ENCODE measurements around the gene ACSBG1. TPM values are rescaled to one million over a fixed set of nuclear protein-coding genes. Genes with fewer than 3 reads are reported as not detected.
"Not testable (repeated sequence)": the region's sequence is repeated elsewhere in the genome, so short reads cannot be mapped to it uniquely, and the experiment has no call there.

The ACSBG1 gene
- total RNA-seq, 2 experiments from 2014 or later = not detected

DNA sequence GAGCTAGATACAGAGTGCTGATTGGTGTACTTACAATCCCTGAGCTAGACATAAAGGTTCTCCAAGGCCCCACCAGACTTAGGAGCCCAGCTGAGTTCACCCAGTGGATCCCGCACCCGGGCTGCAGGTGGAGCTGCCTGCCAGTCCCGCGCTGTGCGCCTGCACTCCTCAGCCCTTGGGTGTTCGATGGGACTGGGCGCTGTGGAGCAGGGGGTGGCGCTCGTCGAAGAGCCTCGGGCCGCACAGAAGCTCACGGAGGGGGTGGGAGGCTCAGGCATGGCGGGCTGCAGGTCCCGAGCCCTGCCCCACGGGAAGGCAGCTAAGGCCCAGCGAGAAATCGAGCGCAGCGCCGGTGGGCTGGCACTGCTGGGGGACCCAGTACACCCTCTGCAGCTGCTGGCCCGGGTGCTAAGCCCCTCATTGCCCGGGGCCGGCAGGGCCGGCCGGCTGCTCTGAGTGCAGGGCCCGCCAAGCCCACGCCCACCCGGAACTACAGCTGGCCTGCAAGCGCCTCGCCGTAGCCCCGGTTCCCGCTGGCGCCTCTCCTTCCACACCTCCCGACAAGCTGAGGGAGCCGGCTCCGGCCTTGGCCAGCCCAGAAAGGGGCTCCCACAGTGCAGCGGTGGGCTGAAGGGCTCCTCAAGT is 11.7 kb upstream of the ACSBG1 start:
- DNase-seq; H3K27me3 Mint-ChIP-seq; POLR2A ChIA-PET; H3K36me3 Mint-ChIP-seq (ENCODE audit: low read depth); H3K4me3 Mint-ChIP-seq; H3K4me1 Mint-ChIP-seq; H3K9me3 Mint-ChIP-seq; CTCF ChIA-PET; H3K27ac Mint-ChIP-seq: not testable (repeated sequence)

DNA sequence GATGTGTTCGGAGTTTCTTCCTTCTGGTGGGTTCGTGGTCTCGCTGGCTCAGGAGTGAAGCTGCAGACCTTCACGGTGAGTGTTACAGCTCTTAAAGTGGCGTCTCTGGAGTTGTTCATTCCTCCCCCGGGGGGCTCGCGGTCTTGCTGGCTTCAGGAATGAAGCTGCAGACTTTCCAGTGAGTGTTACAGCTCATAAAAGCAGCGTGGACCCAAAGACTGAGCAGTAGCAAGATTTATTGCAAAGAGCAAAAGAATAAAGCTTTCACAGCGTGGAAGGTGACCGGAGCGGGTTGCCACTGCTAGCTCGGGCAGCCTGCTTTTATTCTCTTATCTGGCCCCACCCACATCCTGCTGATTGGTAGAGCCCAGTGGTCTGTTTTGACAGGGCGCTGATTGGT is 11.0 kb upstream of the ACSBG1 start:
- H3K27ac Mint-ChIP-seq; CTCF ChIA-PET; H3K4me1 Mint-ChIP-seq; H3K9me3 Mint-ChIP-seq; H3K4me3 Mint-ChIP-seq; POLR2A ChIA-PET; H3K27me3 Mint-ChIP-seq; H3K36me3 Mint-ChIP-seq (ENCODE audit: low read depth); DNase-seq: not testable (repeated sequence)

DNA sequence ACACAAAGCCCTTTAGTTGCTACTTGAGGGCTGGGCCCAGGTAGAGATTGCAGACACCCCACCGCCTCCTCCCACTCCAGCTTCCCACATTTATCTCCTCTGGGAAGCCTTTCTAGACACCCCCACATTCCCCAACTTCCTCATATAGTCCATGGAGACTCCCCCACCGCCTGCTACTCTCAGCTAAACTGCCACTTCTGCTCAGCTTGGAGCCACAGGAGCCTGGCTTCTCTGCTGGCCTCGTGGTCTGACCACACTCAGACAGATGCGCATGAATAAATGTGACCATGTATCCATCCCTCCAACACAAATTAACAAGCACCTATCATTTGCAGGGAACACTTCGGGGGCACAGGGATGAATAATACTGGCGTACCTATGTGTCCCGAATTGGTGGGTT is 10.5 kb upstream of the ACSBG1 start:
- ChIA-PET CTCF (interaction anchor here (1.1 kb wide), 1 partner anchor 238 kb away, joined by 3 read pairs; no protein-coding TSS in a partner anchor), POLR2A (interaction anchor here (1.2 kb wide), 1 partner anchor 13 kb away, joined by 3 read pairs; no protein-coding TSS in a partner anchor)
- H3K4me3 Mint-ChIP-seq = no peak overlapping the region
- H3K27me3 Mint-ChIP-seq = peaks cover 7% of the 10 kb centered on the region
- no peak overlapping the region for H3K27ac Mint-ChIP-seq
- no peaks in the 10 kb centered on the region for H3K36me3 Mint-ChIP-seq (ENCODE audit: low read depth)
- peaks cover 2% of the 10 kb centered on the region for H3K4me1 Mint-ChIP-seq
- no peak for DNase-seq
- H3K9me3 Mint-ChIP-seq = no peaks in the 10 kb centered on the region

DNA sequence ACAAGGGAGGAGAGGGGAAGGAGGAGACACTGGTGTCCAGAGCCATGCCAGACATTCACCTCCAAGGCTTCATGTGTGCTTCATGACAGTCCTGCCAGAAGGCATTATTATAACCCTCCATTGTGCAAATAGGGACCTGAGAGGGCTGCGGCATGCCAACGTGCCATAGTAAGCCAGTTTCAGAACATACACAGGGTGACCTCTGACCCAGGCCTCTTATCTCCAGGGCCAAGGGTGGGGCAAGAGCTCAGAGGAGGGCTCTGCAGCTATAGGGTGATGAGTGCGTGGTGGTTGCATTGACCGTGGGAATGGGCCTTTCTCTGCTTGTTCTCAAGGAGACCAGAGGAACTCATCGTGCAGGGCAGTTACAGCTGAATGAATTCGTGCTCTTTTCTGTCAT is 9.7 kb upstream of the ACSBG1 start:
- DNase-seq = no peak
- Mint-ChIP-seq H3K27ac (no peak overlapping the region), H3K9me3 (no peaks in the 10 kb centered on the region), H3K36me3 (ENCODE audit: low read depth) (no peaks in the 10 kb centered on the region), H3K27me3 (peaks cover 8% of the 10 kb centered on the region), H3K4me1 (peaks cover 2% of the 10 kb centered on the region), H3K4me3 (no peak overlapping the region)
- POLR2A ChIA-PET = interaction anchor here (1.2 kb wide), 1 partner anchor 14 kb away, joined by 3 read pairs; no protein-coding TSS in a partner anchor
- CTCF ChIA-PET = interaction anchor here (0.8 to 1.1 kb wide), 2 partner anchors 239 to 285 kb away, joined by 3 read pairs; no protein-coding TSS in a partner anchor

DNA sequence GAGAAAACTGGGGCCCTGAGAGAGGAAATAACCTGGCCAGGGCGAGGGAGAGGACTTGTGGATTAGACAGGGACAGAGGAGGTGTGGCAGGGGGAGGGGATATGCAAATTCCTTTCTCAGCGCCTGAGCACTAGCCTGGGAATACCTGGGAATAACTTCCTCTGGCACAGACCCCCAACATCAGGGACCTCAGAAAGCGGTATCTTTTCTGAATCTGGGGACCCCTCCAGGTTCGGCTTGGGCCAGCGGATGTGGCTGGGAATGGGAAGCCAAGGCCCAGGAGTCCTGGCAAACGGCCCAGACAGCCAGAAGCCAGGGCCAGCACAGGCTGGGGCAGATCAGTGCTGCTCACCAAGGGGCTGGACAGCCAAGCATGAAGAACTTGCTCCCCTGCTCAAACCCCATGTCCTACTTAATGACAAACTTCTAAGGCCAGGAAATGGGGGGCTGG is 9.2 kb upstream of the ACSBG1 start:
- Mint-ChIP-seq H3K4me3 (no peak overlapping the region), H3K4me1 (peaks cover 2% of the 10 kb centered on the region), H3K9me3 (no peaks in the 10 kb centered on the region), H3K27me3 (peaks cover 10% of the 10 kb centered on the region), H3K27ac (no peak overlapping the region), H3K36me3 (ENCODE audit: low read depth) (no peaks in the 10 kb centered on the region)
- DNase-seq = no peak
- ChIA-PET CTCF (interaction anchor here (0.8 to 5.4 kb wide), 3 partner anchors 15 to 133 kb away, joined by 4 to 97 read pairs (median 4); no protein-coding TSS in a partner anchor), POLR2A (no interaction called here)

DNA sequence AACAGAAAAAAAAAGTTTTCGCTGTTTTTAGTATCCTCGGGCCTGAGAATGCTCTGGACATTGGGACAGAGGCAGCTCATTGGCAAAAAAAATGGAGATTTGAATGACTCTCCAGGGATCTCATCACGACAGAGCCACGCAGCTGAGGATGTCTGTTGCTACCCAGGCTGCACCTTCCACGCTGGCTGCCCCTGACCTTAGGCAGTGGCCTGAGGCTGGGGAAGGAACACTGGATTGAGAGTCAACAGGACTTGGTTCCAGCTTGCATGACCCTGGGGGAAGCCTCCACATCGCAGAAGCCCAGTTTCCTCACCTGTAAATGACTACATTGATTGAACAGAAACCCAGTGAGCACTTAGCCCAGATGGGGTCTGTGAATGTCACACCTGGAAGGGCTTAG is 8.7 kb upstream of the ACSBG1 start:
- H3K27ac Mint-ChIP-seq = no peak overlapping the region
- no peak overlapping the region for H3K4me3 Mint-ChIP-seq
- H3K27me3 Mint-ChIP-seq = peaks cover 10% of the 10 kb centered on the region
- peaks cover 2% of the 10 kb centered on the region for H3K4me1 Mint-ChIP-seq
- H3K9me3 Mint-ChIP-seq = no peaks in the 10 kb centered on the region
- DNase-seq = no peak
- CTCF ChIA-PET = interaction anchor here (0.6 to 5.4 kb wide), 9 partner anchors 15 to 284 kb away, joined by 3 to 97 read pairs (median 5); partner anchors contain the start of gene CIB2
- H3K36me3 Mint-ChIP-seq (ENCODE audit: low read depth) = no peaks in the 10 kb centered on the region
- POLR2A ChIA-PET = no interaction called here

DNA sequence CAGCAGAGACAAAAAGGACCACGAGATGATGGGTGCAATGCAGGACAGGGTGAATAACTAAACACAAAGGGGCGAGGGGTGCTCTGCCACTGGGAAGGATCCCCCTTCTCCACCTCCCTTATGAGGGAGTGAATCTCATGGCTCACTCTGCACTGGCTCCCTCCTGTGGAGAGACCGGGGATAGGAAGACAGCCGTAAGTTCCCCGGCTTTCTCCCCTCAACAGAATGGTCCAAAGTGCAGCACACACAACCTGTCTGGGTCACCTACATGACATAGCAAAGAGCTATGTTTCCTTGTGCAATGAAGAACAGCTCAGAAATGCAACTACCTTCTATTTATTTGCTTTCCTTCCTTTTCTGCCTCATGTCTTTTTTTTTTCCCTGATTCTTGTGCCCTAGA is 7.8 kb upstream of the ACSBG1 start:
- no peak overlapping the region for H3K4me3 Mint-ChIP-seq
- H3K27me3 Mint-ChIP-seq = peaks cover 12% of the 10 kb centered on the region
- no peaks in the 10 kb centered on the region for H3K36me3 Mint-ChIP-seq (ENCODE audit: low read depth)
- H3K9me3 Mint-ChIP-seq = no peaks in the 10 kb centered on the region
- peak; percentile 46 for DNase-seq
- POLR2A ChIA-PET = no interaction called here
- no peak overlapping the region for H3K27ac Mint-ChIP-seq
- CTCF ChIA-PET = interaction anchor here (0.7 to 5.4 kb wide), 18 partner anchors 10 to 332 kb away, joined by 3 to 97 read pairs (median 5); partner anchors contain the start of gene CIB2
- peaks cover 2% of the 10 kb centered on the region for H3K4me1 Mint-ChIP-seq

DNA sequence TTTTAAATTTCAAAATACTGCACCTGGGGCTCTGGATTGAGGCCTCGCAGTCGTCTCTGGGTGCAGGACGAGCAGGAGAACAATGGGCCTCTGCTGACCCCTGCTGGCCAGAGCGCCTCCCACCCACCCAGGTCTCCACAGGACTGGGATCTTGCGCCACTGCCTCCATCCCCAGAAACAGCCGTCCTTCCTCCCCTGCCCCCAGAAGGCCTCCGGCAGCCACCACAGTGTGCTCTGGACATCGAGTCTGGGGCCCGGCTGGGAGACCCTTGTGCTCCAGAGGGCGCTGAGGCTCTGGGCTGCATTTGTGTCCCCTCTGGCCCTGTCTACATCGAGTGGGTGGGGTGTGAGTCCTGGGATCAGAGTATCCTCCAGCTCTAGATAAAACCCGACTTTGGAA is 6.7 kb upstream of the ACSBG1 start:
- POLR2A ChIA-PET = no interaction called here
- Mint-ChIP-seq H3K4me1 (peaks cover 2% of the 10 kb centered on the region), H3K27ac (no peak overlapping the region)

DNA sequence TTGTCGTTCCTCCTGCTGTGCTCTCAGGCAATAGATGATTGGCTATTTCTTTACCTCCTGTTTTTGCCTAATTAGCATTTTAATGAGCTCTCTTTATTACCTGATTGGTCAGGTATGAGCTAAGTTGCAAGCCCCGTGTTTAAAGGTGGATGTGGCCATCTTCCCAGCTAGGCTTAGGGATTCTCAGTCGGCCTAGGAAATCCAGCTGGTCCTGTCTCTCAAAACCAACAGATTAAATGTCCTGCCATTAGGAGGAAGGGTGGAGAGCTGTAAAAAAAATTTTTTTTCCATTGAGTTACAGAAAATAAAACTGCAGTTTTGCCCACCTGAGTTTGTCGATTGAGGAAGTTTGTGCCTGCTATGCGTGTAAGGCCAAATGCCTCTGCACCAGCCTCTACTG is 5.4 kb upstream of the ACSBG1 start:
- Mint-ChIP-seq H3K27ac (no peak overlapping the region), H3K4me1 (peaks cover 9% of the 10 kb centered on the region), H3K9me3 (no peaks in the 10 kb centered on the region), H3K36me3 (ENCODE audit: low read depth) (no peaks in the 10 kb centered on the region), H3K27me3 (peaks cover 20% of the 10 kb centered on the region), H3K4me3 (no peak overlapping the region)
- DNase-seq = no peak
- ChIA-PET CTCF (interaction anchor here (0.7 to 5.4 kb wide), 21 partner anchors 9 to 330 kb away, joined by 3 to 97 read pairs (median 5); partner anchors contain the start of gene CIB2), POLR2A (no interaction called here)

More for the DNA sequence above, 6.7 kb upstream of the ACSBG1 start:
- peak; percentile 85 for DNase-seq
- Mint-ChIP-seq H3K27me3 (peaks cover 14% of the 10 kb centered on the region), H3K4me3 (no peak overlapping the region), H3K9me3 (no peaks in the 10 kb centered on the region), H3K36me3 (ENCODE audit: low read depth) (no peaks in the 10 kb centered on the region)
- CTCF ChIA-PET = interaction anchor here (0.7 to 5.4 kb wide), 24 partner anchors 11 to 331 kb away, joined by 3 to 97 read pairs (median 4); partner anchors contain the start of gene CIB2

DNA sequence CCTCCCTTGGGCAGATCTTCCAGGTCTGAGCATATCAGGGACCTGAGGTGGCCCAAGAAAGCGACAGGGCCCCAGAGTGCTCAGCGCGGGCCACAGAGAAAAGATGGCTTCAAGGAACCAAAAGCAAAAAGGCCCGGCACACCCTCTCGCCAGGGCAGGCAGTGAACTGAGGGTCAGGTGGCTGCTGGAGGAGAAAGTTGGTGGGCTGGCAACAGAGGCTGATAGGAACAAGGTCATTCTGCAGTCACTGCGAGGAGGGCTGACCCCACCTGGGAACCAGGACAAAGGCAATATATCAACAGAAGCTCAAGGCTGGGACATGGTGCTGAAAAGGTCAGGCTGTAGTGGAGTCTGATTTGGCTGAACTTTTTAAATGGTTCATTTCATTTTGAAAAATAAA is 2.8 kb upstream of the ACSBG1 start:
- DNase-seq = no peak
- no peak overlapping the region for H3K27ac Mint-ChIP-seq
- H3K27me3 Mint-ChIP-seq = peaks cover 27% of the 10 kb centered on the region
- H3K4me1 Mint-ChIP-seq = peaks cover 19% of the 10 kb centered on the region
- no peaks in the 10 kb centered on the region for H3K9me3 Mint-ChIP-seq
- ChIA-PET CTCF (no interaction called here), POLR2A (no interaction called here)
- no peaks in the 10 kb centered on the region for H3K36me3 Mint-ChIP-seq (ENCODE audit: low read depth)
- no peak overlapping the region for H3K4me3 Mint-ChIP-seq

DNA sequence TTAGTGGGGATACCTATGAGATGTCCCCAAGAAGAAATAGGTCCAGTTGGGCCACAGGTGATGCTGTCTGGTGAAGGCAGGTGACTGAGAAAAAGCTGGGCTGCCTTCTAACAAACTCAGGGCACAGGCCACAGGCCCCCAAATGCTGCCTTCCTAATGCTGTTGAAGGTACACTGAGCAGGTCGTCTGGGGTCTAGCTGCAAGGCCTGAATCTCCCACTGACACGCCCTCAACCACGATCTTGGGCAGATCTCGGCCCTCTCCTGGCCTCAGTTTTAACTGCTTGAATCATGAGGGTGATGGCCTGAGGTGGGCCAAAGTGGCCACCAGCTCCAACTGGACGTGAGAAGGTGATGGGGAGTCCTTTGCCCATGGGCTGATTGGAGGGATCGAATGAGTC is 2.1 kb upstream of the ACSBG1 start:
- Mint-ChIP-seq H3K27ac (no peak overlapping the region), H3K36me3 (ENCODE audit: low read depth) (no peaks in the 10 kb centered on the region), H3K27me3 (peaks cover 33% of the 10 kb centered on the region), H3K4me1 (peaks cover 19% of the 10 kb centered on the region), H3K4me3 (no peak overlapping the region), H3K9me3 (no peaks in the 10 kb centered on the region)
- ChIA-PET CTCF (no interaction called here), POLR2A (no interaction called here)
- no peak for DNase-seq

DNA sequence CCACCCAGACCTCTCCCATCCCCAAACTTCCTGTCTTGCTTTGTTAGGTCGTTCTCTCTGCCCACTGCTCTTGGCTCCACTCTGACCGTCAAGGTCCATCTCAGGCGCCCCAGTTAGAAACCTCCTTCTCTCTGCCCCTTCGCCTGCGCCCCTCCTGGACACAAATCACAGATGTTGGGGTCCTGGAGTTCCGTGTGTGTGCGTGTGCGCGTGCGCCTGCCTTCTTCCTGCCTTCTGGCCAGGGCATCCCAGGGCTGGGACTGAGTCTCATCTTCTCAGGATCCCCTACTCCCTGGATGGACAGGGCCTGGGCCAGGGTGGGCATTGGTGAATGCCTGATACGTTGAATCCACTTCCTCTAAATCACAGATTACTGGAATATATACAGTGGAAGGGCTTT is 869 bp downstream of the ACSBG1 start:
- Mint-ChIP-seq H3K36me3 (ENCODE audit: low read depth) (no peaks in the 10 kb centered on the region), H3K4me3 (no peak overlapping the region), H3K9me3 (no peaks in the 10 kb centered on the region), H3K27me3 (peaks cover 30% of the 10 kb centered on the region), H3K4me1 (peaks cover 17% of the 10 kb centered on the region), H3K27ac (no peak overlapping the region)
- DNase-seq = no peak
- ChIA-PET POLR2A (no interaction called here), CTCF (interaction anchor here (0.6 to 1.5 kb wide), 2 partner anchors 79 to 125 kb away, joined by 3 to 4 read pairs; no protein-coding TSS in a partner anchor)

DNA sequence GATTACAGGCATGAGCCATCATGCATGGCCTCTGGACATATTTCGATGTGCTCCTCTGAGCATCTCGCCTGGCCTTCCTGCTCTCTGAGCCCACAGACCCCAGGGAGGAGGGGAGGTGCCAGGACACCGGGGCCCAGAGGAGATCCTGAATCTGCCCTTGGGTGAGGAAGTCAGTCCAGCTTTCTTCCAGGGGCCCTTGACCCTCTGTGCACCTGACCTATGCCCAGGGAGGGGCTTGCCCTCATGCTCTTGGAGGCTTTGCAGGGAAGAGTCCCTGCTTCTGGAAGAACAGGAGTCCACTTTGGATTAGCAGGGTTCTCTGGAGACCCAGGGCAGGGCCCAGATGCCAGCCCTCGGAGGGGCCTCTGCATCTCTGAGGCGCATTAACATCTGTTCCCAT is 1.4 kb downstream of the ACSBG1 start:
- Mint-ChIP-seq H3K4me1 (peaks cover 17% of the 10 kb centered on the region), H3K27me3 (peaks cover 30% of the 10 kb centered on the region), H3K27ac (no peak overlapping the region), H3K4me3 (no peak overlapping the region), H3K36me3 (ENCODE audit: low read depth) (no peaks in the 10 kb centered on the region), H3K9me3 (no peaks in the 10 kb centered on the region)
- DNase-seq = no peak
- ChIA-PET CTCF (interaction anchor here (0.6 kb wide), 1 partner anchor 80 kb away, joined by 3 read pairs; no protein-coding TSS in a partner anchor), POLR2A (no interaction called here)

Data from activated CD4-positive, alpha-beta memory T cell treated with anti-CD3 and anti-CD28 coated beads, Interleukin-2, amount 10 ng/mL, durations not matched to agents 7 days and 5 days (primary cell).